Measurements from ENCODE around the gene GRIK3. TPM values are rescaled to one million over a fixed set of nuclear protein-coding genes. Genes with fewer than 3 reads are reported as not detected.

GRIK3 gene
- total and polyA plus RNA-seq, 4 donors, result 0.03 to 0.08 (median 0.05) TPM; not detected in 1

GRCh38 chr1:36881541-36881940 is 152.8 kb downstream of the GRIK3 start:
- Histone ChIP-seq H3K27me3 (ENCODE audit: control insufficient read depth in 4 of 4, insufficient read depth in 4 of 4, low read length in 3 of 4) (peaks cover 0 to 3% (median 0%) of the 10 kb centered on the region in 4 donors), H3K36me3 (ENCODE audit: control insufficient read depth in 4 of 4, insufficient read depth in 3 of 4, low read depth in 1 of 4, low read length in 3 of 4) (no peaks in the 10 kb centered on the region), H3K9ac (ENCODE audit: low read depth in 1 of 2, low read length in 2 of 2) (no peak overlapping the region), H3K9me3 (ENCODE audit: control insufficient read depth in 4 of 4, low read length in 3 of 4) (no peaks in the 10 kb centered on the region), H3K27ac (ENCODE audit: low read depth in 1 of 2, low read length in 2 of 2) (no peak overlapping the region), H3K4me1 (ENCODE audit: control insufficient read depth in 4 of 4, insufficient read depth in 4 of 4, low read length in 3 of 4) (no peaks in the 10 kb centered on the region), H3K4me3 (ENCODE audit: low read depth in 1 of 3, low read length in 3 of 3) (no peak overlapping the region)
- WGBS, result 89% methylated on average over 6 of the region's 6 CpGs
- TF ChIP-seq RXRA (IDR thresholded peaks at IDR 0.05), result no peak
- no peak for TF ChIP-seq ZBTB33 (IDR thresholded peaks at IDR 0.05)
- no peak for TF ChIP-seq REST (IDR thresholded peaks at IDR 0.05)
- TF ChIP-seq GABPA (IDR thresholded peaks at IDR 0.05 in 1 of 2, conservative IDR thresholded peaks at IDR 0.05 in 1 of 2), result no peak
- no peak for TF ChIP-seq YY1 (IDR thresholded peaks at IDR 0.05)
- peak; percentile 12 for DNase-seq (ENCODE audit: low spot score)

GRCh38 chr1:36881068-36881405 is 153.3 kb downstream of the GRIK3 start:
- Histone ChIP-seq H3K4me1 (ENCODE audit: control insufficient read depth in 4 of 4, insufficient read depth in 4 of 4, low read length in 3 of 4) (no peaks in the 10 kb centered on the region), H3K27ac (ENCODE audit: low read depth in 1 of 2, low read length in 2 of 2) (no peak overlapping the region), H3K4me3 (ENCODE audit: low read depth in 1 of 3, low read length in 3 of 3) (no peak overlapping the region), H3K9ac (ENCODE audit: low read depth in 1 of 2, low read length in 2 of 2) (no peak overlapping the region), H3K27me3 (ENCODE audit: control insufficient read depth in 4 of 4, insufficient read depth in 4 of 4, low read length in 3 of 4) (peaks cover 0 to 3% (median 0%) of the 10 kb centered on the region in 4 donors), H3K36me3 (ENCODE audit: control insufficient read depth in 4 of 4, insufficient read depth in 3 of 4, low read depth in 1 of 4, low read length in 3 of 4) (no peaks in the 10 kb centered on the region), H3K9me3 (ENCODE audit: control insufficient read depth in 4 of 4, low read length in 3 of 4) (no peaks in the 10 kb centered on the region)
- DNase-seq (ENCODE audit: low spot score), result no peak
- 79% methylated on average over 3 of the region's 3 CpGs for WGBS
- TF ChIP-seq HNF4A (conservative IDR thresholded peaks at IDR 0.05), result no peak
- no peak for TF ChIP-seq JUND (IDR thresholded peaks at IDR 0.05)
- no peak for TF ChIP-seq REST (IDR thresholded peaks at IDR 0.05)
- TF ChIP-seq RXRA (IDR thresholded peaks at IDR 0.05), result no peak
- no peak for TF ChIP-seq EGR1 (IDR thresholded peaks at IDR 0.05; ENCODE audit: low read depth in 2 of 2)
- no peak for TF ChIP-seq FOXA1 (IDR thresholded peaks at IDR 0.05)
- no peak for TF ChIP-seq CTCF (IDR thresholded peaks at IDR 0.05; ENCODE audit: low read depth, low read length, missing input control)
- no peak for TF ChIP-seq ZBTB33 (IDR thresholded peaks at IDR 0.05)
- TF ChIP-seq MAX (IDR thresholded peaks at IDR 0.05), result no peak
- no peak for TF ChIP-seq TAF1 (conservative IDR thresholded peaks at IDR 0.05)

All from liver (tissue), 9 donors.